Astrocyte of the cerebellum (primary cell): ENCODE data around the gene ICOSLG.

ENCODE experiments used
- DNase-seq: peaks from one replicate; pipeline ENCODE4 v3.0.0-alpha.2; 2011; ENCODE audit warnings: low read depth
- H3K4me3 ChIP-seq: 2 replicates; pipeline ENCODE4 v1.5.1; 2011; ENCODE audit warnings: mild to moderate bottlenecking, low read depth, low read length, moderate library complexity
- in situ Hi-C: cut with HindIII; loops from 2 replicates; pipeline ENCODE4 v1.10.0; 2017; ENCODE audit warnings: low sequenced_read_pairs
- TF ChIP-seq, protein P1 (sequence below): IDR thresholded peaks from 2 replicates; pipeline ENCODE4 v1.5.1; 2012; ENCODE audit warnings: low read length, low read depth, moderate library complexity, mild to moderate bottlenecking; ENCODE audit errors: missing control alignments

ICOSLG gene

GRCh38 chr21:44272284-44272858 is 31.6 kb upstream of the ICOSLG start:
- DNase-seq = no peak
- no peak overlapping the region for H3K4me3 ChIP-seq
- TF ChIP-seq, protein P1, sequence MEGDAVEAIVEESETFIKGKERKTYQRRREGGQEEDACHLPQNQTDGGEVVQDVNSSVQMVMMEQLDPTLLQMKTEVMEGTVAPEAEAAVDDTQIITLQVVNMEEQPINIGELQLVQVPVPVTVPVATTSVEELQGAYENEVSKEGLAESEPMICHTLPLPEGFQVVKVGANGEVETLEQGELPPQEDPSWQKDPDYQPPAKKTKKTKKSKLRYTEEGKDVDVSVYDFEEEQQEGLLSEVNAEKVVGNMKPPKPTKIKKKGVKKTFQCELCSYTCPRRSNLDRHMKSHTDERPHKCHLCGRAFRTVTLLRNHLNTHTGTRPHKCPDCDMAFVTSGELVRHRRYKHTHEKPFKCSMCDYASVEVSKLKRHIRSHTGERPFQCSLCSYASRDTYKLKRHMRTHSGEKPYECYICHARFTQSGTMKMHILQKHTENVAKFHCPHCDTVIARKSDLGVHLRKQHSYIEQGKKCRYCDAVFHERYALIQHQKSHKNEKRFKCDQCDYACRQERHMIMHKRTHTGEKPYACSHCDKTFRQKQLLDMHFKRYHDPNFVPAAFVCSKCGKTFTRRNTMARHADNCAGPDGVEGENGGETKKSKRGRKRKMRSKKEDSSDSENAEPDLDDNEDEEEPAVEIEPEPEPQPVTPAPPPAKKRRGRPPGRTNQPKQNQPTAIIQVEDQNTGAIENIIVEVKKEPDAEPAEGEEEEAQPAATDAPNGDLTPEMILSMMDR = no peak
- in situ Hi-C loops = no loop called here

GRCh38 chr21:44271558-44272283 is 31.0 kb upstream of the ICOSLG start:
- H3K4me3 ChIP-seq = no peak overlapping the region
- no peak for DNase-seq
- in situ Hi-C loops = no loop called here
- TF ChIP-seq, protein P1 = no peak

- in situ Hi-C loops = no loop called here
- DNase-seq = no peak
- TF ChIP-seq, protein P1 = no peak
- no peak overlapping the region for H3K4me3 ChIP-seq
These were observed 28.3 kb upstream of the ICOSLG start for GRCh38 chr21:44269090-44269489.

GRCh38 chr21:44267655-44268142 is 27.0 kb upstream of the ICOSLG start:
- in situ Hi-C loops = no loop called here

GRCh38 chr21:44265734-44266270 is 25.1 kb upstream of the ICOSLG start:
- H3K4me3 ChIP-seq = no peak overlapping the region
- no peak for DNase-seq
- TF ChIP-seq, protein P1 = no peak
- in situ Hi-C loops = no loop called here

More at GRCh38 chr21:44267655-44268142, 27.0 kb upstream of the ICOSLG start:
- TF ChIP-seq, protein P1 = no peak
- no peak for DNase-seq
- H3K4me3 ChIP-seq = no peak overlapping the region

DNA sequence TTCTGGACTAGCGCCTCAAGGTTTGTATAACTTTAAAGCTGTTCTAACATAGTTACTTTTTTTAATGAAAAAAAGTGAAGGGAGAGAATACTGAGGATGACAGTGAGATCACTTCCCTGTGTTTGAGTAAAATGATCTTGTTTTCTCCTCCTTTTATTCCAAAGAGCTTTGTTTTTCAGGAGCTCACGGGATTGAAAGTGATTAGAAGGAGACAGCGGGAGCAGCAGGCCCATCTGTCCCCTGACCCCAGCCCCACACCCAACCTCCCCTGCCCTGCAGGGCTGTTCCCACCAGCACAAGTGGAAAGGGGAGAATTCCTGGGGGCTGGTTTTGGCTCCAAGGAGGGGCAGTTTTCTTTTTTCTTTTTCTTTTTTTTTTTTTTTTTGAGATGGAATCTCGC is 23.0 kb upstream of the ICOSLG start:
- in situ Hi-C loops = no loop called here
- no peak for DNase-seq
- no peak overlapping the region for H3K4me3 ChIP-seq
- TF ChIP-seq, protein P1 = no peak
